MM.1S (cell line): ENCODE results near the gene RPL21.

ENCODE experiments used
- EZH2 ChIP-seq: fragments of 300-600 bp; sonication (generic); optimal IDR thresholded peaks from 2 replicates; pipeline ENCODE3; 2017; ENCODE audit warnings: low read depth, mild to moderate bottlenecking, antibody characterized with exemption, low read length, mixed read lengths
- TF ChIP-seq, protein P1 (sequence below): fragments of 300-600 bp; sonication (generic); IDR thresholded peaks from 2 replicates; pipeline ENCODE4 v1.5.1; 2016; ENCODE audit warnings: antibody characterized with exemption, low read length, mixed read lengths

GRCh38 chr13:27228131-27228530 is 23.2 kb upstream of the RPL21 start:
- TF ChIP-seq, protein P1, sequence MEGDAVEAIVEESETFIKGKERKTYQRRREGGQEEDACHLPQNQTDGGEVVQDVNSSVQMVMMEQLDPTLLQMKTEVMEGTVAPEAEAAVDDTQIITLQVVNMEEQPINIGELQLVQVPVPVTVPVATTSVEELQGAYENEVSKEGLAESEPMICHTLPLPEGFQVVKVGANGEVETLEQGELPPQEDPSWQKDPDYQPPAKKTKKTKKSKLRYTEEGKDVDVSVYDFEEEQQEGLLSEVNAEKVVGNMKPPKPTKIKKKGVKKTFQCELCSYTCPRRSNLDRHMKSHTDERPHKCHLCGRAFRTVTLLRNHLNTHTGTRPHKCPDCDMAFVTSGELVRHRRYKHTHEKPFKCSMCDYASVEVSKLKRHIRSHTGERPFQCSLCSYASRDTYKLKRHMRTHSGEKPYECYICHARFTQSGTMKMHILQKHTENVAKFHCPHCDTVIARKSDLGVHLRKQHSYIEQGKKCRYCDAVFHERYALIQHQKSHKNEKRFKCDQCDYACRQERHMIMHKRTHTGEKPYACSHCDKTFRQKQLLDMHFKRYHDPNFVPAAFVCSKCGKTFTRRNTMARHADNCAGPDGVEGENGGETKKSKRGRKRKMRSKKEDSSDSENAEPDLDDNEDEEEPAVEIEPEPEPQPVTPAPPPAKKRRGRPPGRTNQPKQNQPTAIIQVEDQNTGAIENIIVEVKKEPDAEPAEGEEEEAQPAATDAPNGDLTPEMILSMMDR: no peak
- no peak for TF ChIP-seq EZH2
